IPS-18c (cell line): ENCODE data around the gene RAD51B.
"Not testable (repeated sequence)": the region's sequence is repeated elsewhere in the genome, so short reads cannot be mapped to it uniquely, and the experiment has no call there.

ENCODE experiments used
- H3K4me3 ChIP-seq: 2 replicates; pipeline ENCODE4 v1.7.0; 2013; ENCODE audit warnings: low read depth, mild to moderate bottlenecking, low read length, moderate library complexity; ENCODE audit not compliant: insufficient read depth
- H3K9me3 ChIP-seq: one replicate; pipeline ENCODE4 v1.6.1; 2013; ENCODE audit warnings: mild to moderate bottlenecking, low read length, moderate library complexity; ENCODE audit not compliant: control insufficient read depth, insufficient read depth

RAD51B gene

DNA sequence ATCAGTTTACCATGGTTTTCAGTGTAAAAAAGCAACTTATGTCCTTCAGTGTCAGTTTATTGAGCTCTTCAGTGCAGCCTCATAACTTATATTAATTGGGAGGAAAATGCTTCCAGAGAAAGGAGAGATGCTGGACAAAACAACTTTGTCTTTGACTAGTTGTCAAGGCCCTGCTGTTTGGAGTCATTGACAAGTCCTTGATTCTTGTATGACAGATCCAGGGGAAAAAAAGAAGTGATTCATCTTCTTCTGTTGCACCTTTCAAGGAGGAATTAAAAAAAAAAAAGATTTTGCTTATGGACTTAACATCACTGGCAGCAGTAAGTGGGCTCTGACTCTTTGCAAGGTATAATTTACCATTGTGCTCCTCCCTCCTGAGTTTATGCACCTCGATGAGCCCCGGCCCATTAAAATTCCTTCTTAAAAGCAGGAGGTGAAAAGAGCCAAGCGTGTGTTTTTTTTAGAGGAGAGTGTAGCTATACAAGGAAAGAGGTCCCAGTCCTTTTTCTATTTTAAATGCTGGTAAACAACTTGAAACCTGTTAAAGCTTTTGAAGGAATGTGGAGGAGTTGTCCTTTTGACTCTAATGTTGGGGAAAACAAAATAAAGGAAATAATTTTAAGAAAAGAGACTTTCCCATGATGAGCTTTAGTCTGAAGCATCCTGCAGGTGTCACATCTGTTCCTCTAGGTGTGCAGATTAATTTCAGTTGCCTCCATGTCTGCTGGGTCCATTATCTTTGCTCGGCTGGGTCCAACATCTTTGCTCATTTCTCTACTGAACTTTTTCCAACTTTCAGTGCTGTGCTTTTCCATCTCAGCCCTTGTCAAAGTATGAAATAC is 431.6 kb downstream of the RAD51B start:
- Histone ChIP-seq H3K9me3 (no peaks in the 10 kb centered on the region), H3K4me3 (no peak overlapping the region)

DNA sequence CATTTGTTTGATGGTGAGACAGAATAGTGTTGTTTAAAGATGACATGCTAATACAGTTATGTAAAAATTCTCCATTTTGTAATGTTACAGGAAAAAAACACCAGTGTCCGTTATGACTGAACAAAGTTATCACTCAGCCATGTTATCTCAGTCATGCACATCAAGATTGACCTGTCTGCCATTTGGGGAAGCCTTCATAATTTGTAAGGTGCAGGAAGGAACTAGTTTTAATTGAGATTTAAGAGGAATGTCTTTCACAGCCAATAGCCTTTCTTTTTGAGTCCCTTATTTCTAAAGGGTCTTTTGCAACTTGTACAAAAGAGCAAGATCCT is 432.2 kb downstream of the RAD51B start:
- Histone ChIP-seq H3K4me3 (no peak overlapping the region), H3K9me3 (no peaks in the 10 kb centered on the region)

- Histone ChIP-seq H3K4me3 (no peak overlapping the region), H3K9me3 (no peaks in the 10 kb centered on the region)
Observed at GRCh38 chr14:68253160-68253780, 433.7 kb downstream of the RAD51B start.

GRCh38 chr14:68253878-68254528 is 434.4 kb downstream of the RAD51B start:
- Histone ChIP-seq H3K4me3 (no peak overlapping the region), H3K9me3 (no peaks in the 10 kb centered on the region)

- no peaks in the 10 kb centered on the region for H3K9me3 ChIP-seq
- H3K4me3 ChIP-seq: no peak overlapping the region
Observed at GRCh38 chr14:68254669-68255527, 435.3 kb downstream of the RAD51B start.

- no peaks in the 10 kb centered on the region for H3K9me3 ChIP-seq
- no peak overlapping the region for H3K4me3 ChIP-seq
Observed at GRCh38 chr14:68255693-68256178, 436.2 kb downstream of the RAD51B start.

- Histone ChIP-seq H3K9me3 (no peaks in the 10 kb centered on the region), H3K4me3 (no peak overlapping the region)
Observed at GRCh38 chr14:68257969-68258368, 438.4 kb downstream of the RAD51B start.

GRCh38 chr14:68258995-68259394 is 439.4 kb downstream of the RAD51B start:
- not testable (repeated sequence) for H3K4me3 ChIP-seq, H3K9me3 ChIP-seq

DNA sequence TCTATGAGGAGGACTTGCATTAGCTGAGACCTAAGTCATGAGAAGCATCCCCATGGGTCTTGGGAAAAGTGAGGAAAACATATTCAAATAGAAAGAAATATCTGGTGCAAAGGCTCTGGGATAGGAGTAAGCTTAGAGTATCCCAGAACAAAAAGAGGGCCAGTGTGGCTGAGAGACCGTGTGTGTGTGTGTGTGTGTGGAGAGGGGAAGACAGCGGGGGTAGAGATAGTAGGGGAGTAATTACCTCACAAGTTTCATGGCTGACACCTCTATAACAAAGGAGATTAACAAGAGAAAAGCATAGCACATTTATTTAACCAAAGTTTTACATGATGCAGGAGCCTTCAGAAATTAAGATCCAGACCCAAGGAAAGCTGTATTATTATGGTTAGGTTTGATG is 440.5 kb downstream of the RAD51B start:
- Histone ChIP-seq H3K9me3 (no peaks in the 10 kb centered on the region), H3K4me3 (no peak overlapping the region)

DNA sequence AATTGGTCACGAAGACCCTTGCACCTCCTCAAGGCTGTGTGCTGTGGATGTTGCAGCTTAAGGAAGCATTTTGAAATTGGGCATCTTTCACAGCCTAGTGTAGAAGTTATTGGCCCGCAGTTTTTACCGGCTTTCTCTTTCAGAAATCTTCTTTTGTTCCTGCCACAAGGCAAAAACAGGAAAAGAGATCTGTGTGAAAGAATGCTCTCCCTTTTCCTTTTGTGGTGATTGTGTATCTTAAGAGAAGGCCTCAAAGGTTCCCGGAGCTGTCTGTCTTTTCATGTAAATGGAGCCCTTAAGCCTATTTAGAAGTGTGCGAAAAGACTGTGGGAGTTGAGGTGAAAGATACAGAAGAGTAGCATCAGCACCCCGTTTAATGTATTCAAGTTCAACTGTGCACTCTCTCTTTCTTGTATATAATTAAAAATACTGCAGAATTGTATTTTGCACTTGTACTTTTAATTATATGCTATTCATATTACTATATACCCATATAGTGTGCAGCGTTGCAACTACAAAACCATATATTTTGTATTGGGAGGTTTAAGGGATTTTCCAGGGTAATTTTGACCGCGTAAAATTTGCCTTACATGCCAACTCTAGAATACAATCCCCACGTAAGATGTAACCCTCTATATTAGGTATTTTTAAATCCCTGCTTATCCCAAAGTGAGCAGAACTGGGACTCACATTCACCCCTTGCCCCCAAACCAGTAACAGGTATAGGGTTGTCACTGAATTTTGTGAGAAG is 441.7 kb downstream of the RAD51B start:
- Histone ChIP-seq H3K9me3 (no peaks in the 10 kb centered on the region), H3K4me3 (no peak overlapping the region)

GRCh38 chr14:68262567-68262966 is 443.0 kb downstream of the RAD51B start:
- no peak overlapping the region for H3K4me3 ChIP-seq
- no peaks in the 10 kb centered on the region for H3K9me3 ChIP-seq

GRCh38 chr14:68263563-68264259 is 444.1 kb downstream of the RAD51B start:
- H3K4me3 ChIP-seq: no peak overlapping the region
- H3K9me3 ChIP-seq: no peaks in the 10 kb centered on the region

DNA sequence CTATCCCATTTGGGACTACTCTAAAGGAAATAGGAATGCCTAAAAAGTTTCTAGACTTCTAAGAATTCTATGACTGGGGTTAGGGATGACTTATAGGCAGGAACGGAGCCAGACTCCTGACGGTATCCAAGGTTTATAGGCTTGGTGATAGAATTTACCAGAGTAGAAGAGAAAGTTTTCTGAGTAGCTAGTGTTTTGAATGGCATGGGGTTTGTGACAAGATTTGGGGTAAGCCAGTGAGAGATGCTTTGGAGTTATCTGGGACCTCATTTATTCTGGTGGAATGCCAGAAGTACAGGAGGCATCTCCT is 444.6 kb downstream of the RAD51B start:
- no peaks in the 10 kb centered on the region for H3K9me3 ChIP-seq
- H3K4me3 ChIP-seq: no peak overlapping the region

DNA sequence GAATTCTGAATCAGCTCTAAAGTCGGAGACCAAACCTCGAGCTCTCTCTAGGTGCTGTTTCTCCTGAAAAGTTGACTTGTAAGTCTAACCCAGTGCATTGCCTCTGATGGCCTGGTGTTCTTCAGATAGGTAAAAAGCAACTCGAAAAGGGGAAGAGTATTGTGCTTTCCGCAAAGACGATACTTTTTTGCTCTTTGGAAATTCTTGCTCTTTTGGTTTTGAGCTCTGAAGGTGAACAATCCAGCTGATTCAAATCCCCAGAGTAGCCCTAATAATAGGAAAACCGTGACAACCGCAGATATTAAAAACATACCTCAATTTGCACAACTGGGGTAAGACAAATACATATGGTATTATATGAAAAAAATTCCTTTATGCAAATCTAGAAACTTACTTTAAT is 447.4 kb downstream of the RAD51B start:
- no peak overlapping the region for H3K4me3 ChIP-seq
- H3K9me3 ChIP-seq: no peaks in the 10 kb centered on the region

DNA sequence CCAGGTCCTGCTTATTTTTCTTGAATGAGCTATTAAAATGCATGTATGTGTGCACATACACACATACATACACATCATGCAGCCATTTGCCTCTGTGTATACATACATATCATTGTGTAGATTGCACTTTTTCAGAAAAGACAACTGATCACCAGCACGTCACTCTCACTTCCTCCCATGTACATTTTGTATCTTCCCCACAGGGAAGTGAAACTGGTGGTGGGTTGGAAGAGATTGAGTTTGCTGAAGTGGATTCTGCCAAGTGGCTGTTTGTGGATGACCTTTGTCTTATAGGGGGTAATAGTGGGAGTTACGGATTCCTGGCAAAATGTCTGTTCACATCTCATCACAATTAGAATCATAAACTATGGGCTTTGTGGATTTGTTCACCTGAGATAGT is 448.6 kb downstream of the RAD51B start:
- no peaks in the 10 kb centered on the region for H3K9me3 ChIP-seq
- no peak overlapping the region for H3K4me3 ChIP-seq

GRCh38 chr14:68268719-68269118 is 449.1 kb downstream of the RAD51B start:
- H3K4me3 ChIP-seq: no peak overlapping the region
- H3K9me3 ChIP-seq: no peaks in the 10 kb centered on the region
